Stimulated activated CD4-positive, alpha-beta T cell treated with anti-CD3 and anti-CD28 coated beads, Interleukin-15, amount 100 ng/mL, for 24 hours (primary cell): ENCODE measurements around the gene EEIG1.
"Not testable (repeated sequence)": the region's sequence is repeated elsewhere in the genome, so short reads cannot be mapped to it uniquely, and the experiment has no call there.

Experiments used
- DNase-seq: peaks from one replicate; pipeline ENCODE4 v3.0.0-alpha.2; 2020

The EEIG1 gene

GRCh38 chr9:127980706-127981558 lies at the start of gene EEIG1:
Gene EEIG1 (minus strand): TSS chr9:127980989. CDS start chr9:127980137, 852 bp downstream.
- DNase-seq, result peak; percentile 99

DNA sequence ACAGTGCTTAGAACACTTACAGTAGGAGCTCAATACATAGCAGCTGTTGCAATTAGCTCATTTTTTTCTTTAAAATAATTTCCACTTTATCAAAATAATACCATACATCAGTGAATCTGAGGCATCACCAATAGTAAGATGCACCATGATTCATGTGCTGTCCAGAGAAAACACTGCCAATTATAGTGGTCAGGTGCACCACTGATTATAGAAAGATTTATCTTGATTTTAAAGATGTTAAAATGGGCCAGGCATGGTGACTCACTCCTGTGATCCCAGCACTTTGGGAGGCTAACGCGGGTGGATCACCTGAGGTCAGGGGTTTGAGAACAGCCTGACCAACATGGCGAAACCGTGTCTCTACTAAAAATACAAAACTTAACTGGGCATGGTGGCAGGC lies 46.9 kb upstream of the EEIG1 start:
- DNase-seq, result no peak

DNA sequence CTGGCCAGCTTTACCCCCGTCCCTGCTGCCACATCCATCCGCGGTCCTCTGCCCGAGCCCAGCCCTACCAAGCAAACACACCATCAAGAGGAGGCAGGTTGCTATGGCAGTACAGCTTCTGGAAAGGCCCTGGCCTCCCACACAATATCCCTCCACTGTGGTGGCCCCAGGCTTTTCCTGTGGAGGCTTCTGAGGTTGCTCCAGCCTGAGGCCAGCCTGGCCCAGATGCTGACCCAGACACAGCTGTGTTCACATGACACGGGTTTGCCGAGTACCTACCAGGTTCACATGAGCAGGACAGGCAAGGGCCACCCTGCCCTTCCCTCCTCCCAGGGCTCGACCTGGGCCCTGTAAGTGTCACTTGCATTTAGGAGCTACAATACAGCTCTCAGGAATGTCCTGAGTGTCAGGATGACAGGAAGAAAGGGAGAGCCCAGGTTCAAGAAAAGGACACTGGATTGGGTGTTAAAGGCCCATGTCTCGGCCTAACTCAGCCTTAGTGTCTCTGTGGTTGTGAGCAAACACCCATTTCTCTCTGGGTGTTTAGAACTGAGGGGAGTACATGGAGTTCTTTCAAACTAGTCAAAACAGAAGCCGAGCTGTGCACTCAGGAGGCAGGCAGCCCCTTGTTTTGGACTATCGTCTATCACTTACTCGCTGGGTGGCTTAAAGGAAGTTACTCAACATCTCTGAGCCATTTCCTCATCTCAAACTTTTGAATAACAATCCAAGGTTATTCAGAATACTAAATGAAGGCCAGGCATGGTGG lies 46.2 kb upstream of the EEIG1 start:
- DNase-seq, result peak; percentile 65

- DNase-seq, result peak; percentile 74
Measured at GRCh38 chr9:128026255-128026772, 45.5 kb upstream of the EEIG1 start.

GRCh38 chr9:128025736-128026135 lies 44.9 kb upstream of the EEIG1 start:
- no peak for DNase-seq

DNA sequence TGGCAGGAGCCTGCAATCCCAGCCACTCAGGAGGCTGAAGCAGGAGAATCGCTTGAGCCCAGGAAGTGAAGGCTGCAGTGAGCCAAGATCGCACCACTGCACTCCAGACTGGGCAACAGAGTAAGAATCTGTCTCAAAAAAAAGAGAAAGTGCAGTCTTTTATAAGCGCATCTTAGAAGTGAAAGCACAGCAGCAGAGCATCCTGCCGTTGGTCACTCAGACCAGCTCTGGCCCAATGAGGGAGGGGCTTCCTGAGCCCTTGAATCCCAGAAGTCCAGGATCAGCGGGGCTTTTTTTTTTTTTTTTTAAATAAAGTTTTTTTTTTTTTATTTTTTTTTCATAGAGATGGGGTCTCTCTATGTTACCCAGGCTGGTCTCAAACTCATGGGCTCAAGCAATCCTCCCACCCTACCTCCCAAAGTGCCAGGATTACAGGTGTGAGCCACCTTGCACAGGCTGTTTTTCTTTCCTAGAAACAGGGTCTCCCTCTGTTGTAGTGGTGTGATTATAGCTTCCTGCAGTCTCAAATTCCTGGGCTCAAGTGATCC lies 44.0 kb upstream of the EEIG1 start:
- no peak for DNase-seq

GRCh38 chr9:128023671-128024070 lies 42.9 kb upstream of the EEIG1 start:
- DNase-seq, result not testable (repeated sequence)

- no peak for DNase-seq
Measured at GRCh38 chr9:128022886-128023285, 42.1 kb upstream of the EEIG1 start.

GRCh38 chr9:128021098-128021497 lies 40.3 kb upstream of the EEIG1 start:
- no peak for DNase-seq

GRCh38 chr9:128020692-128021091 lies 39.9 kb upstream of the EEIG1 start:
- no peak for DNase-seq

GRCh38 chr9:128015696-128016095 lies 34.9 kb upstream of the EEIG1 start:
- DNase-seq, result no peak

- no peak for DNase-seq
Measured at GRCh38 chr9:128011071-128011817, 30.5 kb upstream of the EEIG1 start.

DNA sequence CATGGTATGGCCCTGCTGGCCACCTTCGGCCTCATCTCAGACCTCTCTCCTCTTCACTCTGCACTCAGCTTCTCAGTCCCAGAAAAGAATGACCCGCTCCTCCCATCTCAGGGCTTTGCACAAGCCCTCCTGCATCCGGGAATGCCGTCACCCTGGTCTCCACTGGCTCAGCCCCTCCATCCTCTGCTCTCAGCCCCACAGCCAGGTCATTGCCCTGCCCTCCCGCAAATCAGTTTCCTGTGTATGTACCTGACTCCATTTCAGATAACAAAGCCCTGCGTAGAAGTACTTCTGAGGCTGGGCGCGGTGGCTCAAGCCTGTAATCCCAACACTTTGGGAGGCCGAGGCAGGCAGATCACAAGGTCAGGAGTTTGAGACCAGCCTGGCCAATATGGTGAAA lies 28.9 kb upstream of the EEIG1 start:
- no peak for DNase-seq

- DNase-seq, result no peak
Measured at GRCh38 chr9:128008171-128008570, 27.4 kb upstream of the EEIG1 start.

DNA sequence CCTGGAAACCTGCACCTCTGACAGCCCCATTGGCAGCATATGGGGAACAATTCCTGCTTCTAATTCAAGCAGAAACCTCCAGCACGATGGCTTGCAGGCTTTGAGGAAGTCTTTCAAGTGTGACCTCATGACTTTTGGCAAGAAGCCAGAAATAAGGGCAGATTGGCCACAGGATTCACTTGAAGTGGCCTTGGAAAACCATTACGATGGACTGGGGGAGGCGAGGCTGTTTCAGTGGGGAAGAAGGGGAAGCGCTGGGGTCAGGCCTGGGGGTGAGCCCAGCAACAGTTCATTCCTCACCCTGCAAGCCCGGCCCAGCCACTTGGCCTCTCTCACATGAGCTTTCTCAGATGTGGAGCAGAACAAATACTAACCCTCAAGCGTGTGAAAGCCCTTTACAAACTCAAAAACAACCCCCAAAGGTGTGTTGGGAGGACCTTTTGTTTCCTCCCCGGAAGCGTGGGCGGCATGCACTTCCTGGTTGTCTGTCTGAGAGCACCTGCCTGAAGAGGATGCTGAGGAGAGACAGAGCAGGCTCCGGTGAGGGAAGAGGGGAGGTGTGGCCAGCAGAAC lies 26.9 kb upstream of the EEIG1 start:
- DNase-seq, result peak; percentile 95

- DNase-seq, result peak; percentile 33
Measured at GRCh38 chr9:128006332-128006996, 25.7 kb upstream of the EEIG1 start.

DNA sequence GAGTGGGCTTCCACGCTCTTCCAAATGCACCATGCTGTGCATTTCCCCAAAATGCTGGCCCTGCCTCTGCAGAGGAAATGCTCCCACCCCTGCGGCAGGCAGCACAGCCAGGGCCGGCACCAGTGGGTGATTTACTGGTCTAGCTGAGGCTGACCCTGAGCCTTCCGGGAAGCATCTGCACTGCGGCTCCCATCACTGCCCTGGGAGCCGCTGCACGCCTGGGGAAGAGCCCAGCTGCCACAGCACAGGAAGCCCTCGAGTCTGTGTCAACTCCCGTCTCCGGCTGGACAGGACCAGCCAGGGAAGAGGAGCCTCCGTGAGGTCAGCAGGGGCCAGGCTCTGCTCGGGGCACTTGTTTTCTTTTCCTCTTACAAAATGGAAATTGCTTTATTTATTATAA lies 25.1 kb upstream of the EEIG1 start:
- DNase-seq, result no peak

GRCh38 chr9:128003966-128004604 lies 23.3 kb upstream of the EEIG1 start:
- DNase-seq, result no peak

DNA sequence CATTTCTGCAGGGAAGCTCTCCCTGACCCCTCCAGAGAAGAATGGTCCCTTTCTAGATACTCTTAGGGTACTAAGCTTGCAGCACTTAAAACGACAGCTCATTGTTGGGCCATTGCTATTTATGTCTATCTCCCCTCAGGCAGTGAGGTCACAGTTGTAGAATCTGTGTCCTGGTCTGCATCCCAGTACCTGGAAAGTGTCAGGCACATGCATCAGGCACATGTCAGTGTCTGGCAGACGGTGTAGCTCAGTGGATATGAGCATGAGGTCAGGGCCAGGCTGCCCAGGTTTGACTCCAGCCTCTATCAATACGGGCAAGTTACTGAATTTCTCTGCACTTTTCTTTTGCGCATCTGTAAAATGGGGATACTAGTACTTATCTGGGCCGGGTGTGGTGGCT lies 22.2 kb upstream of the EEIG1 start:
- DNase-seq, result no peak

- no peak for DNase-seq
Measured at GRCh38 chr9:128001779-128002298, 21.1 kb upstream of the EEIG1 start.

DNA sequence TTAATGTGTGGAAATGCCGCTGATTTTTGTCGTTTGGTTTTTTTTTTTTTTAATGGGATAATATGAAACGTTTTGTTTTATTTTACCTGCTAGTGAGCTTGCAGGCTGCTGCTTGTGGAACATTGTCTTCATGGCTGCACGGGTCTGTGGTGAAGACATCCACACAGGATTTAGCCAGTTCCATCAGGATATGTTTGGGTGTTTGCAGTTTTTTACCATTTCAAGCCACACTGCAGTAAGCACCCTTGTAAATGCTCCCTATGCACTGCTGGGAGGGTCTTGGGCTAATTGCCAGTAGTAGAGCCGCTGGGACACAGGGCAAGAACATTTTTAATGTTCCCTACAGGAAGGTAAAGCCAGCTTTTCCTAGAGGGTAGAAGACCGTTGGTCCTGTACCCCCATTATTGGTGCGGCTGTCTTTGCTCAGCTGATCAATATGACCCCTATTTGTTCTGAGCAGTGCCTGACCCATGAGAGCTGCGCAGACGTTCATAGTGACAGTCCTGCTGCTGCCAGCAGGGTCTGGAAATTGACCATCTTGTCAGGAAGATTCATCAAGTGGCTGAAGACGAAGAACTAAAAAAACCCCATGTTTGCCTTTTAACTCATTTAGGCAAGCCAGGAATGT lies 20.5 kb upstream of the EEIG1 start:
- no peak for DNase-seq
